HG02884 (cell line): ENCODE measurements around the gene NIT2.
"Not testable (repeated sequence)": the region's sequence is repeated elsewhere in the genome, so short reads cannot be mapped to it uniquely, and the experiment has no call there.

ENCODE experiments used
- ATAC-seq: cut with Tn5 transposase; IDR thresholded peaks from one replicate; pipeline ENCODE4 v1.9.1; 2021; ENCODE audit warnings: mild to moderate bottlenecking, moderate library complexity; ENCODE audit not compliant: unreplicated experiment

The NIT2 gene

DNA sequence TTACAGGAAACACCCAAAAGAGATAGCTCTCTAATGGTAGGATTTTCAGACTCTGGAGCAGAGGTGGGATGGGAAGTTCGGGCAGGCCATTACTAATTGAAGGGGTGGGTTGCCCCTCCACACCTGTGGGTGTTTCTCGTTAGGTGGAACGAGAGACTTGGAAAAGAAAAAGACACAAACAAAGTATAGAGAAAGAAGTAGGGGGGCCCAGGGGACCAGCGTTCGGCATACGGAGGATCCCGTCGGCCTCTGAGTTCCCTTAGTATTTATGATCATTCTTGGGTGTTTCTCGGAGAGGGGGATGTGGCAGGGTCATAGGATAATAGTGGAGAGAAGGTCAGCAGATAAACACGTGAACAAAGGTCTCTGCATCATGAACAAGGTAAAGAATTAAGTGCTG is 1.7 kb downstream of the NIT2 start:
- not testable (repeated sequence) for ATAC-seq

- no peak for ATAC-seq
Measured at GRCh38 chr3:100338911-100339310, 4.4 kb downstream of the NIT2 start.

GRCh38 chr3:100339786-100340185 is 5.2 kb downstream of the NIT2 start:
- no peak for ATAC-seq

DNA sequence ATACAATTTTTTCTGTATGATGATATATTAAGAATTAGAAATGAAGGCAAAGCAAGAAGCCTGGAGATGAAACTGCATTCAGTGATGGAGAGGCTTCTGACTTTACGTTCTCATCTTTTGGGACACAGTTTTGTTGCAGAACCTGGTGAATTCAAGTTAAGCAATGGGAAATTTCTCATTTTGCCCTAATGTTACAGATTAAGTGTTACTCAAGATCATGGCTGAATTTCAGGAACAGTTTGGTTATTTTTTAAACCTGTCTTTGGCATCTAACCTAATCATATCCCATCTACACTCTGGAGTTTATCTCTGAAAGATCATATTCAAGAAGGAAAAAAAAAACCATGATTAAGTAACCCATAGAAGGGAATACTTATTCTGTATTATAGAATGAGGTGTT is 6.0 kb downstream of the NIT2 start:
- no peak for ATAC-seq

DNA sequence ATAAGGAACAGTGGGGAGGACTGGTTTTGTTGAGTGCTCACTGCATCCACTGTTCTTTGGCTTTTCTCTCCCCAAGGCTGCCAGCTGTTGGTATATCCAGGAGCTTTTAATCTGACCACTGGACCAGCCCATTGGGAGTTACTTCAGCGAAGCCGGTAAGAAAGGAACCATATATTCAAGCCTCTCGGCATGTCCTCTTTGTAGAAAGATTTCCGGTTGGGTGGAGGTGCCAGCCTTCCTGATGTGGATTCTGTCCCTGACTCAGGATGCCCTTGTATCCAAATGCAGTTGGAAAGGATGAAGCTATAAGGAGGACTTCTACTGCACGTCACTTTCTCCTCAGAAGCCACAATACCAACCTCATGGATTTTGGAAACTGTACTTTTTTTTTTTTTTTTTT is 14.2 kb downstream of the NIT2 start:
- ATAC-seq, result no peak

GRCh38 chr3:100351770-100352169 is 17.2 kb downstream of the NIT2 start:
- ATAC-seq, result not testable (repeated sequence)

DNA sequence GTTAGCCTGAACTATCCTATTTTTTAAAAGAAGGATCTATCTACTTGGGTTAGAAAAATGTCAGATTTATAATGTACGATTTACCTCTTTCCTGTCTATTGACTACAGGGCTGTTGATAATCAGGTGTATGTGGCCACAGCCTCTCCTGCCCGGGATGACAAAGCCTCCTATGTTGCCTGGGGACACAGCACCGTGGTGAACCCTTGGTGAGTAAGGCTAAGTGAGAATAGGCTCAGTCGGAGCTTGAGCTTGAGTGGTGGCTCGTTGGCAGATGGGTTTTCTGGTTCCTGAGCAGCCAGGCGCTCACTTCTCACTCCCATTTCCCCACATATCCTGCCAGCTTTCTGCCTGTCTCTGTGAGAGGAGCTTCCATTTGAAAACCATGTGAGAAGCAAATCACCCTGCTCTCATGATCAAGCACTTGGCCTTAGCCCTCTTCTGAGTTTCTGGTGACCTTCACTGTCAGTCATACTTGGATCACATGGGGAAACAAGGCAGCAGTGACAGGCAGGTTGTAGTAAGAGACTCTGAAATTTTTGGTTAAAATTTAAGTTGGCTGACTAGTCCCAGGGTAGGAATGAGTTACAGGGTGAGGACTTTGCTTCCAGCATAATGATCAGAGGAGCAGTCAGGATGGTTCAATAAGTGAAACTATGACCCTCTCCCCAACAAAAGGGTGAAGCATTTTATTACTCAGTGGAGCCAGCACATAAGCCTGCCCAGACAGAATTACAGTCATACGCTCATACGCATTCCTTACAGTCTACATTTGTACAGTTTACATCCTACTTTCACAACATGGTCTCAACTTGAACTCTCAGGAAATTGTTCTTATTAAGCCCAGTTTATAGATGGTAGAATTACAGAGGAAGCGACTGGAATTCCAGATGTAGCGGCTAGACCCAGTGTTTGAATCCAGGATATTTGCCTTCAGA is 18.0 kb downstream of the NIT2 start:
- ATAC-seq, result no peak

DNA sequence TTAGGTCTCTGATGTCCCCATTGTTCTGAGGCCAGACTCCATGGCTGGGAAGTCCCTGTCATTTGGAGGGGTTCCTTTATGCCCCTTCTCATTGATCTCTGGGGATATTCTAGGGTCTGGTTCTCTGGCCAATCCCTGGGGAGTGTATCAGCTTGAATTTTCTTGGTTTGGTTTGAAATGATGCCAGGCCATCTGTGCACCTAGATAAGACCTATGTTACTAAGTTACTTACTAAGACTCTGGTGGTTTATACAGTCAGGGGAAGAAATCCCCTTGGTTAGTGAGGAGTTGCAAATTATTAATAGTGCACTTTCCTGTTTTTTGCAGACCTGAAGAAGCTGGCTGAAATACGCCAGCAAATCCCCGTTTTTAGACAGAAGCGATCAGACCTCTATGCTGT is 20.3 kb downstream of the NIT2 start:
- ATAC-seq, result no peak

GRCh38 chr3:100358413-100358812 is 23.9 kb downstream of the NIT2 start:
- ATAC-seq, result no peak

DNA sequence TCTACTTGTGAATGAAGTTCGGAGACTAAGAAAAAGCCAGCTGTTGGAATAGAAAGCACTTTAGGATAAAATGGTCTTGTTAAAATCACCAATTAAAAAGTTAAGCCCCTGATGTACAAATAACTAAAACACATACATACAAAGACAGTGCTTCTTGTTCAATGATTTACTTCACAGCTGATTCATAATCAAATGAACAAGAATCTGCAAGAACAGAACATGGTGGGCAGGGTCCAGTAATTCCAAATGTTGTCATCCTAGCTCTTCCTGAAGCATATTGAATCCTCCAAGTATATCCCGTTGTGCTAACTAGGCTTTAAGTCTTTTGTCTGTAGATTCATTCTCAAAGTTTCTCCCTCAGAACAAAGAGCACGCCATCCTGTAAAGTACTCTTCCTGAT is 24.5 kb downstream of the NIT2 start:
- no peak for ATAC-seq

- no peak for ATAC-seq
Measured at GRCh38 chr3:100360757-100361496, 26.4 kb downstream of the NIT2 start.

- ATAC-seq, result no peak
Measured at GRCh38 chr3:100361897-100362296, 27.3 kb downstream of the NIT2 start.

DNA sequence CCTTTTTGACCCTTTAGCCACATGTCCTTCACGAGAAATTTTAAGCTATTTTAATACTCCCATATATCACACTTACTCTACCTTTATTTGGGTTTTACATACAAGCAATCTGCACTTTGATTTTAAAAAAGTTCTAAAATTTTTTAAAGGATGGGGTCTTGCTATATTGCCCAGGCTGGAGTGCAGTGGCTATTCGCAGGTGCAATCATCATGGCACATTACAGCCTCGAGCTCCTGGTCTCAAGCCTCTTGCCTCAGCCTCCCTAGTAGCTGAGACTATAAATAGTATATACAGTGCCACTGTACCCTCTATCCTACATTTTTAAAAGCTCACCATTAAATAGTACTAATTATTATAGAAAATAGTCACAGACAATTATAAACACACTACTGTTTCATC is 29.9 kb downstream of the NIT2 start:
- ATAC-seq, result no peak

DNA sequence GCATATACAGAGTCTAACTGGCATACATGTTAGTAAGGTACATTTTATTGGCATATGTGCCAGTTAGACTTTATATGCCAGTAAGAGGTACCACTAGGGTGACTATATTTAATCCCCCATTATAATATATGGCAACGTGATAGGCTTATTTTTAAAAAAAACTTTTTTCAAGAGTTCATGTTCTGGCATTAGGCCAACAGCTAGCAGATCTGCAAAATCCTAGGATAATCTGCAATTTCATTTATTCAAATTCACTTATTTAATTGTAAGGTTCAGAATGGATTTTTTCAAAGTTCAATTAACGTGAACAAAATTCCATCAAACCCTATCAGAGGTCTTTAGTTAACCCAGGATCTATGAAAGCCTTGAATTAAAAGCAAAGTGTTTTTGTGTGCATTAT is 31.9 kb downstream of the NIT2 start:
- ATAC-seq, result no peak

DNA sequence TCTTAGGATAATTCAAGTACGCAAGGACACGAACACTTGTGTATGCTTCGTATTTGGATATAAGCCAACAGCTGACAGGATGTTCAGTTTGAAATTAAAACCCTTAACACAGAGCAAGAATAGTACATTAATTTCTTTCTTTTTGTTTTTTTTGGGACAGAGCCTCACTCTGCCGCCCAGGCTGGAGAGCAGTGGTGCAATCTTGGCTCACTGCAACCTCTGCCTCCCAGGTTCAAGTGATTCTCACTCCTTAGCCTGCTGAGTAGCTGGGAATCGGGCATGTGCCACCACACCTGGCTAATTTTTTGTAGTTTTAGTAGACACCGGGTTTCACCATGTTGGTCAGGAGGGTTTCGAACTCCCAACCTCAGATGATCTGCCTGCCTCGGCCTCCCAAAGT is 33.9 kb downstream of the NIT2 start:
- no peak for ATAC-seq

DNA sequence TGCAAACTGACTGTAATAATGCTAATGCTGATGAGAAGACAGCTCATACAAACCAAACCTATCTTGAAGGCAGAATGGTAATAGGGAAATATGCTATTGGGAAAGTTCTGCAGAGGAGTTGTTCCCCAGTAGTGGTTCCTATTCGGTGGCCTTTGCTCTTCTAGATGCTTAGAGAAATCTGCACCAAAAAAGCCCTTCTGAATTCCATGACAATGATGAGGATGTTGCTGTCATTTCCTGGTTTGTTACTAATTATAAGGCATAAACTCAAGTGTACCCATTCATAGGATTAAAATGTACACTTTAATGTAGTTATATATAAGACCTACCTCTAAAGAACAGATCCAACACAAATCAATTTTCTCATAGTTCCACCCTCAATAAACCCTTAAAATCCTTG is 36.2 kb downstream of the NIT2 start:
- ATAC-seq, result no peak

DNA sequence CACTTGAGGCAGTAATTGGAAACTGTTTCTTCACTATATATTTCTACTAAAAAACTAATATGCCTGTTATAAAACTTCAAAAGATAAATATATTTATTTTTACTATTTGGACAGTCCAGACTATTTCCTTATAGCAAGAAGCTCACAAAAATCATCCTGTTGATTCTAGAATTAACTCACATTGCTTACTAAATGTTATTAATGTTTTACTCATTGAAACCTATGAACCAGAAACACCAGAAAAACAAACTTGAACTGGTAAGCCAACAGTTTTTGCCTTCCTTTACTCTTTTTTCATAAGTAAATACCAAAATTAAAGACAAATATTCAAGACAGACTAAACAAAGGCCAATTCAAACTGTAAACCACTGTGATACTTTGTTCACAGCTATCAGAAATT is 40.0 kb downstream of the NIT2 start:
- ATAC-seq, result no peak

DNA sequence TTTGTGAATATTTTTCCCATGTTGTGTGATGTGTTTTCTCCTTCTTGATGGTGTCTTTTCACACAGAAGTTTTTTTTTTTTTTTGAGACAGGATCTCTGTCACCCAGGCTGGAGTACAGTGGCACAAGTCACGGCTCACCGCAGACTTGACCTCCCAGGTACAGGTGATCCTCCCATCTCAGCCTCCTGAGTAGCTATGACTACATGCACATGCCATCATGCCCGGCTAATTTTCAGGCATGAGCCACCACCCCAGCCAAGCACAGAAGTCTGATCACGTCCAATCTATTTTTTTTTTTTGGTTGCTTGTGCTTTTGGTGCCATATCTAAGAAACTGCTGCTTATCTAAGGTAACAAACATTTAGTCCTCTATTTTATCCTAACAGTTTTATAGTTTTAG is 41.7 kb downstream of the NIT2 start:
- no peak for ATAC-seq

DNA sequence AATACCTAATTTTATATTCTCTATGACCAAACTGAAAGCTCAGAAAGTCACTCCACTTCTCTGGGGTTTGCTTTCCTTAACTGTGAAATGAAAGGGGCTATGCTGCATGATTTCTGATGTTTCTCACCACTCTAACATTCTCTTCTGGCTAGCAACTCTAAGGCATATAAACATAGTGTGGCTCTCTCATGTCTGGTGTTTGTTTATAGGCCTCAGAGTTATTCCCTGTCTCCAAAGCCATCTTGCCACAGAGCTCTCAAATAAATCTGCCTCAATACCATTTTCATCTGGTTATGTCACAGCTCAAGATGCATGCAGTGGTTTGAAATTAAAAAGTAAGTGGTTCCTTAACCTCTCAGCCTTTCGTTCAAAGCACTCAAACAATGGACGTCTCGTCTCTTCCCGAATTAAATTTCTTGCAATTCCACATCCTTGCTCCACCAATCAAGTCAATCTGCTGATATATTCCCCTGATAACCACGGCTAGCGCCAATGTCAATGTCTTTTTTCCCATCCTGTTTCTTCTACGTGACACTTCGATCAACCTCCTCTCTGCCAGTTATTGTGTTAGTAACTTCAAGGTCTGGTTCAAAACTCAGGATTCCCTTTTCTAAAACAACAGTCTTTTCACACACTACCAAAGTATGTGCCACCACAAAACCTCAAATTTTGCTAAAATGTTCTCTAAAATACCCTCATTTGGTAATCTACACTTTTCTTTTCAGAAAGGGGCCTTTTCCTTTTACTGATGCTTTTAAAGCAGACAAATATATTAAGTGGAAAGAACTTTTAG is 50.4 kb downstream of the NIT2 start:
- no peak for ATAC-seq

DNA sequence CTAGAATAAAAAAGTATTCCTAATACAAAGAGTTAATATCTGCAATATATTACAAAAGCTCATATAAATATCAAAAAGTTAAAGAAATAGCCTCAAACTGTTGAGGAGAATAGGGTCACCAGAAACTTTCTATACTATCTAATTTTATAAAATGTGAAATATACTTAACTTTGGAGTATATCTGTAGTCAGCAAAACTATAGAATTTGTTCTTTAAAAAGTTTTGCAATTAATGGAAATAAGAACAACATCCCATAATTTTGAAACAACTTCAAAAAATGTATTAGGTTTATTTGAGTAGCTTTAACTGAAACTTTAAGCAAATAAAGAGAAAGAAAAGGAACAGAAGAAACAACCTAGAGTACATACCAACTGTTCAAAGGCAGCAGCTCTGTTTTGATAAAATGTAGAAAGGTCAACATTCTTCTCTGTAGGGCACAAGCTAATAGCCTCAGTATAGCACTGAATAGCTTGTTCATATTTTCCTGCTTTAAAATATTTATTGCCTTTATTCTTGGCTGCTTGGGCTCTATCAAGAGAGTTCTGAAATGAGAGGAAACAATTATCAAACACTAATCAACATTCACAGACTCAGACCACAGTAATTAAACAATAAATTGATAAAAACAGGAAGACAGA is 52.0 kb downstream of the NIT2 start:
- ATAC-seq, result no peak

- no peak for ATAC-seq
Measured at GRCh38 chr3:100389025-100389424, 54.5 kb downstream of the NIT2 start.
